DOHH2 (cell line): ENCODE data around the gene TRIM34.

Experiments
- EZH2phosphoT487 ChIP-seq: fragments of 200-600 bp; sonication (generic); IDR thresholded peaks from 2 replicates; pipeline ENCODE4 v1.6.1; 2017; ENCODE audit warnings: borderline replicate concordance, mild to moderate bottlenecking, antibody characterized with exemption, low read length, moderate library complexity, mixed read lengths
- TF ChIP-seq, protein P1 (sequence below): fragments of 200-600 bp; sonication (generic); IDR thresholded peaks from one replicate; pipeline ENCODE4 v1.5.1; 2014; ENCODE audit warnings: antibody characterized with exemption, mild to moderate bottlenecking, low read depth, low read length; ENCODE audit not compliant: poor library complexity, severe bottlenecking

- TF ChIP-seq, protein P1, sequence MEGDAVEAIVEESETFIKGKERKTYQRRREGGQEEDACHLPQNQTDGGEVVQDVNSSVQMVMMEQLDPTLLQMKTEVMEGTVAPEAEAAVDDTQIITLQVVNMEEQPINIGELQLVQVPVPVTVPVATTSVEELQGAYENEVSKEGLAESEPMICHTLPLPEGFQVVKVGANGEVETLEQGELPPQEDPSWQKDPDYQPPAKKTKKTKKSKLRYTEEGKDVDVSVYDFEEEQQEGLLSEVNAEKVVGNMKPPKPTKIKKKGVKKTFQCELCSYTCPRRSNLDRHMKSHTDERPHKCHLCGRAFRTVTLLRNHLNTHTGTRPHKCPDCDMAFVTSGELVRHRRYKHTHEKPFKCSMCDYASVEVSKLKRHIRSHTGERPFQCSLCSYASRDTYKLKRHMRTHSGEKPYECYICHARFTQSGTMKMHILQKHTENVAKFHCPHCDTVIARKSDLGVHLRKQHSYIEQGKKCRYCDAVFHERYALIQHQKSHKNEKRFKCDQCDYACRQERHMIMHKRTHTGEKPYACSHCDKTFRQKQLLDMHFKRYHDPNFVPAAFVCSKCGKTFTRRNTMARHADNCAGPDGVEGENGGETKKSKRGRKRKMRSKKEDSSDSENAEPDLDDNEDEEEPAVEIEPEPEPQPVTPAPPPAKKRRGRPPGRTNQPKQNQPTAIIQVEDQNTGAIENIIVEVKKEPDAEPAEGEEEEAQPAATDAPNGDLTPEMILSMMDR: no peak
- no peak for TF ChIP-seq EZH2phosphoT487
Observed at GRCh38 chr11:5591613-5592012, 33.2 kb upstream of the TRIM34 start.
